Measurements from ENCODE around the gene ZNF469.

The ZNF469 gene

DNA sequence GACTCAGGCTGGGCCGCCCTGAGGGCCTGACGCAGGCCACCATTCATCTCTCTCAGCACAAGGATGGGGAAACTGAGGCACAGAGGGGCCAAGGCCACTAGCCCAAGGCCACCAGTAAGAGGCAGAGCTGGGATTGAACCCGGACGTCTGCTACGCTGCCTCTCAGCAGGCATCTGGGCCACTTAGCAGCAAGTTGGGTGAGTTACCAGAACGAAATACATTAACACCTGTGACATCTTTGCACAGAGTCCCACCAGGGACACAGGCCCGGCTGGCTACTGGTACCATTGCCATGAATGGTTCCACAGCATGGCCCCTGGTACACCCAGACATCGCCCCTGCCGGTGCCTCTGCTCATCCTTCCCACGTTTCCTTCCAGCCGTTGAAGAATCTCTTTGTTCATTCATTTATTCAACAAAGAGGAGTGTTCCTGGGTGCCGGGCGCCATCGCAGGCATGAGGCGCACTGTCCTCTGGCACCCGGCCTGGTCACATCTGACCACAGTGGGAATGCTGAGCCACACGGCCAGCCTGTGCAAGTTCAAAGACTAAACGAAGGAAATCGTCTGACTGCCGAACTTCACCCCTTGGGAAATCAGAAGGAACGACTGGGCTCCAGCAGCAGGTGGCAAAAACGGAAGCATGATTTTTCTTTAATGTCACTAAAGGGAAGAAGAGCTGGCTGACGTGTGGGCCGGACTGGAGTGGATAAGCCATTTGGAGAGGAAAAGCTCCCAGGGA is 7.4 kb upstream of the ZNF469 start:
- H3K4me3 ChIP-seq (ENCODE audit: low read depth, low read length) = no peak overlapping the region

DNA sequence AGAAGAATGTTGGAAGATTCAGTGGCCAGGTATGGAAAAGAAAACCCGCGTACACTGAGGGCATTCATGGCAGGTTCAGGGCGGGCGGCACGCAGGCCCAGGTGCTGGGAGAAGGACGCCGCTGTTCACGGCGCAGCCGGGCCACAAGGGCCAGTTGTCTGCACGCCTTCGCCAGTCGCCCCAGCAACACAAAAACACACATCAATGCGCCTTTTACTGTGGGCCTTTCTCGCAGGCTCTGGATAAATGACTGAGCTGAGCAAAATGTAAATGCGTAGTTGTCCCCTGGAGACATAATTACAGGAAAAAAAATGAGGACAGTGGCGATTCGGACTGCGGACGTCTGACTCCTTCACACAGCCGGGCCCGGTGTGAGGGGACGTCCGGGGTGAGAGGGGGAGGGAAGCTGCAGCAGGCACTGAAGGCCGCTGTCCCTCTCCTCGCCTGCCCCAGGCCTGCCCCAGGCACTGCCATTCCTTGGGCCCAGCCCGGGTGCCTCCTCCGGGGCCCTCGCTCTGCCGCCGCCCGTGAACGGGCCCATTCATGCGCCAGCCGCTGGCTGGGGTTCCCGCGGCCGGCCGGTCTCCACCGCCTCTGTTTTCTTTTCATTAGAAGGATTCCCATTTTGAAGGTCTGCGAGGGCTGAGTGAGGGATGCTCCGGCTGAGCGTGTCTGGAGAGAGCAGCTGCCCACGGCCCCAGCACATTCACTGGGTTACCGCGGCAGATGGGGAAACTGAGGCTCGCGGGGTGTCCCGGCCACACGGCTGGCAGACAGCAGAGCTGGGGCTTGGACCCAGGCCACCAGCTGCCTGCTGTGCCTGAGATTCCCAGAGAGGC is 6.5 kb upstream of the ZNF469 start:
- H3K4me3 ChIP-seq (ENCODE audit: low read depth, low read length) = no peak overlapping the region

DNA sequence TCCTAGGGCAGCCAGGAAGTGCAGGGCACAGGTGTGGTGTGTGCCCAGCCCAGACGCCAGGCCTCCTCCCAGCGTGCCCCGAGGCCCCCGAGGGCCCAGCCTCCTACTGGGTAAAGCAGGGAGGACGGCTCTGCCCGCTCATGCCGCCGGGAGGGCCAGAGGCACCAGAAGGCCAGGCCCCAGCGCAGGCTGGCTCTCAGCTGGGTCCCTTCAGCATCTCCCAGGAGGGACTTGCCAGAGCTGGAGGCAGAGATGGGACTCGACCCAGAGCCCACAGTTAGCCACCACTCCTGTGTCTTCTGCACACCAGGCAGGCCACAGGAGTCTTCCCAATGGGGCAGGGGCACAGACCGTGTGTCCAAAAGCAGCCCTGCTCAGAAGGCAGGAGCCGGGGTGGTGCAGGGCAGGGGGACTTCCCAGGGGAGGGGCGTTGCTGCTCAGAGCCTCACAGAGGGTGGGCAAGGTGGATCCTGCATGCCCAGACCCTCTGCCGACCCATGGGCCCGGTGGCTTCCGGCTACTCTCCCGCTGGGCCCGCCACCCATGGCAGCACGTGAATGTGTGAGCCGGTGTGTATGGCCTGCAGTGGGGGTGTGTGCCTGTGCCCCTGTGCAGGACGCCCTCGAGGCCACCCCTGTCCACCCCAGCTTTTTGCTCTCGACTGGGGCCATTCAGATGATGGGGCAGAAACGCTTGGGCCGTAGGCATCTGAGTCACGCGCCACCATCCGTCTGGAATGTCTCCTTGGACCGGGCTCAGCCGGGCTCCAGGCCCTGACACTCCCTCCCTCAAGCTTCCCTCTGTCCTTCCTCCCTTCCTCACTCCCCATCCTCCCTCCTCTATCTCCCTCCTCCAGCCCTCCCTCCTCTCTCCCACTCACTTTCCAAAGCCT is 5.7 kb upstream of the ZNF469 start:
- H3K4me3 ChIP-seq (ENCODE audit: low read depth, low read length) = no peak overlapping the region

DNA sequence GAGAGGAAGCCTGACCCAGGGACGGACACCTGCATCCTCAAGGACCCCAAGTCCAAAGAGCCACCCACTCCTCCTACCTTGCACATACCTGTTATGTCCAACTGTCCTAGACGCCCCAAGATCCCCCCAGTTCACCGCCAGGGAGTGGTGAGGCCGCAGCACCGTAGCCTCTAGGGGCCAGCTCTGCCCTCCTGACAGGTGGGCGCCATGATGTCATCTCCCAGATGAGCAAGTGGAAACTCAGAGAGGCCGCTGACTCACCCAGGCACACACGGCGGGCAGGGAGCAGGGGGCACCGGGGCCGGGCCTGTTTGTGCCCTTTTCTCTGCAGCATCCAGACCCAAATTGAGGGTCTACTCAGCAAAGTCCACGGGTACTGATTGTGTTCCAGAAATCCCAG is 4.8 kb upstream of the ZNF469 start:
- H3K4me3 ChIP-seq (ENCODE audit: low read depth, low read length) = no peak overlapping the region

- H3K4me3 ChIP-seq (ENCODE audit: low read depth, low read length) = no peak overlapping the region
Measured at GRCh38 chr16:88378401-88378800, 4.4 kb upstream of the ZNF469 start.

- no peak overlapping the region for H3K4me3 ChIP-seq (ENCODE audit: low read depth, low read length)
Measured at GRCh38 chr16:88378836-88379693, 3.7 kb upstream of the ZNF469 start.

DNA sequence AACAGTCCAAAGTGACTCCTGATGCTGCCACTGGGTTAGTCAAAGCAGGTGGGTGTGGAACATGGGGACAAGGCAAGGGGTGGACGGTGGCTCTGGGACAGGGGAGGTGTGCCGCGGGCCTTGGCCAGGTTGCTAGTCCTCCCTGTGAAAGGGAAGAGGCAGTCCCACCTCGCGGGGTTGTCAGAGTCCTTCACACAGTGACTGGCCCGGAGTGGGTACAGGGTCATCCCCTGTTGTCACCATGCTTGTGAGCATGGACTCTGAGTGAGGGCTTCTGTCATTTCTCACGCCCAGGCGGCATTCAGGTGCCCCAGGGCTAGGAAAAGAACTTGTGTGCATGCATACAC is 3.1 kb upstream of the ZNF469 start:
- no peak overlapping the region for H3K4me3 ChIP-seq (ENCODE audit: low read depth, low read length)

- no peak overlapping the region for H3K4me3 ChIP-seq (ENCODE audit: low read depth, low read length)
Measured at GRCh38 chr16:88380099-88380498, 2.7 kb upstream of the ZNF469 start.

GRCh38 chr16:88380619-88381018 is 2.1 kb upstream of the ZNF469 start:
- H3K4me3 ChIP-seq (ENCODE audit: low read depth, low read length) = no peak overlapping the region

DNA sequence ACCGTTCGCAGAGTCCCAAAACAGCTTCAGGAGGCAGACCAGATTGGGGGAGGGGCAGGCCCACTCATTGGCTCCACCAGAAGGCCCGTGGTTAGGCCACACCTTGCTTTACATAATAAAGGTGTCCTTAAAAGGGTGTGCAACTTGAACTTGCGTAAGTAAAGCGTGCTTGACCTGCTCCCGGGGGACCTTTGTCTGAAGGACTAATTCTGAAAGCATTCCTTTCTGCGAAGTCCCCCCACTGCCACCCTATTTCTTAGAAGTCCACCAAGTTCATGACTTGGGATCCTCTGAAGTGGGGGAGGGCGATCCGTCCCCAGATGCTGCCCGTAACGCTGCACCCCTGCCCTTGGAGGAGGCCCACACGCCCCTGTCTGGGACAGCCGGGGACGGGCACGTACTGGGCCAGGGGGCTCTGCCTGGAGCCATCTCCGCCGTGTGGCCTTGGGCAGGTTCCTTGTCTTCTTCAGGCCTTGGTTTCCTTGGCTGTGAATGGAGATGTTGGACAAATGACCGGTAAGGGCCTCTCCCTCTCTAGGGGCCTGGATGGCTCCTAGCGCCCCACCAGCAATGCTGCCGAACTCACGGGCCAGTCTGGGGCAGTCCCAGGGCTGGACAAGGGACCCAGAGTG is 823 bp upstream of the ZNF469 start:
- no peak overlapping the region for H3K4me3 ChIP-seq (ENCODE audit: low read depth, low read length)

DNA sequence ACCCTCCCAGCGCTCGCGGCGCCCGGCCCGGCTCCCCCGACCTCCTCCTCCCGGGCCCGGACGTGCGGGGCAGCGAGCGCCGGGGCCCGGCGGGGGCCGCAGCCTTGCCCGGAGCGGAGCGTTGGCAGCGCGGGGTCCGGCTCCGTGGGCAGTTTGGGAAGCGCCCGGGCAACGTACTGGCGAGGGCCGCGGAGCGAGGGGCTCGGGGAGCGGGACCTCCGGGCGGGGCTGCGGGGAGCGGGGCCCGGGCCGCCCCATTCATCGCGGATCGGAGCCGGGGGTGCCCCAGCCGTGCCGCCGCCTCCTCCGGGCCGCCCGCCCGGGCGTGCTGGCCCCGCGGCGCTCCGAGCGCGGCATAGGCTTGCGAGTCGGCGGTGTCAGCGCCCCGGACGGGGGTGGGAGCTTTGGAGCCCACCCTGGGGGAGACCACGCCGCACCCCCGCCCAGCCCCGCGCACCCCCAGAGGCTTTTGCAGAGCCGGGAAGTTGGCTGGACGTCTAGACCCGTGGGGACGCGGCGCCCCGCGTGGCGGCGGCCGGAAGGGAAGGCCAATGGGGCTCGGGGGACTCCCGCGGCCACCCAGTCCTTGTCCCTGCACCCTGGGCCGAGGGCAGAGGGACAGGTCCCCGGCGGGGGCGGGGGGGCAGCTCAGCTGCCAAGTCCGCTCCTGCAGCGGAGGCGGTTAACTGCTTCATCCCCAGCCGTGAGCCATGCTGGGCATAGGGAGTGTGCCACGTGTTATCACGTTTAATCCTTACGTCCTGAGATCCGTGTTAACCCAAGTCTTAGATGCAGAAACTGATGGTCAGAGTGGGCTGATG is 852 bp downstream of the ZNF469 start:
- H3K4me3 ChIP-seq (ENCODE audit: low read depth, low read length) = peak overlapping the region; percentile 13

DNA sequence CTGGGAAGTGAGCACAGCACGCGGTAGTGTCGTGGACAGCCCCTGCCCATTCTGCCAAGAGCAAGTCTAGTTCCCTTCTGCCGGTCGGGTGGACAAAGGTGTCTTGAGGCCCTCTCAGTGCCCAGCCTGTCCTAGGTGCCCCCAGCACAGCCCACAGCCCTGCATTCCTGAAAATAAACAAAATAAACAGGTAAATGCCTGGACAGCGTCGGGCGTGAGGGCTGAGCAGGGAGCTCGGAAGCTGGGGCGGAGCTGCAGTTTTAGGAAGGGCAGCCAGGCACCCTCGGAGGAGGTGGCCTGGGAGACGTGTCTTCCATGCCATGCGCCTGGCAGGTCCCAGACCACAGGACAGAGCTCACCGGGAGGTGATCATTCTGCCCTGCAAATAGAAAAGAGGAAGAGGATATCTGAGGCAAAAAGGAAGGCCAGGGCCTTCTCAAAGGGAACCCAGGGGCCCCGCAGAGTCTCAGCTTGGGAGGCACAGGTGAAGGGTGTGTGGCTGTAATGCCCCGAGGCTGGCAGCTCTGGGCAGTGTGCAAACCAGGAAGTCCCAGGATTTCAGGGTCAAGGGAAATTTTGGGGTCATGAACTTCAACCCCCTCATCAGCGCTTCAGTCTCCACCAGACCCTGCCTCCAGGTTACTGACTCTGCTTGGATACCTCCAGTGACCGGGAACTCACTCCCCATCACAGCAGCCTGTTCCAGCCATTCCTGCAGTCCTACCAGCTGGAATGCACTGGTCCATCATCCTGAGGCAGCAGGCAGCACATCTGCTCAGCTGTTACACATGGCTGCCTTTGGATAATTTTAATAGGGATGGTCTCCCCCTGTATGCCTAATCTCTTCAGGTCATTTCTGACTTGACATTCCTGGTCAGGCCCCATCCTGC is 1.7 kb downstream of the ZNF469 start:
- H3K4me3 ChIP-seq (ENCODE audit: low read depth, low read length) = no peak overlapping the region

- no peak overlapping the region for H3K4me3 ChIP-seq (ENCODE audit: low read depth, low read length)
Measured at GRCh38 chr16:88385112-88385594, 2.4 kb downstream of the ZNF469 start.

GRCh38 chr16:88385831-88386815 is 3.4 kb downstream of the ZNF469 start:
- H3K4me3 ChIP-seq (ENCODE audit: low read depth, low read length) = no peak overlapping the region

DNA sequence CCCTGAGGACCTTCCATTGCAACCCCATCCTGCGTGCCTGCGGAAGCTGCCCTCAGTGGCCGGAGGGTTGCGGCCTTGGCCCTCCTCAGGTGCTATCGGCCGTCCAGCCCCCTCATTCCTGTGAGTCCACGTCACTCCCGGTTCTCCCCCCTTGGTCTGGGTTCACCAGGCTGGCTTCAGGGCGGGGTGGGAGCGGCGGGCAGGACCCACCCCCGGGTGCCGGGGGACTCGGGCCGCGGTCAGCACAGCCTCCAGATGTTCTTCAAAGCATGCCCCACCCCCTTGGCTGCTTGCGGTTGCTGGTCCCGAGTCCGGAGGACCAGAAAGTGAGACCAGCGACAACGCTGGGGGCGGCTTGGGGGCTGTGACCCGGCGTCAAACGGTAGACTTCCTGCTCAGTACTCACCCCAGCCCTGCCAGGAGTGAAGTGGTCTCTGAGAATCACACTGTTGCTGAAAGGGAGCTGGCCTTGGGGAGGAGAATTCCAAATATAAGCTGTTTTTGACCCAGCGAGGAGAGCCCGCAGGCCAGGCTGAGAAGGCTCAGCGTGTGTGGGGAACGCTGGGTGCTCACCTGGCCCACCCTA is 4.5 kb downstream of the ZNF469 start:
- no peak overlapping the region for H3K4me3 ChIP-seq (ENCODE audit: low read depth, low read length)

DNA sequence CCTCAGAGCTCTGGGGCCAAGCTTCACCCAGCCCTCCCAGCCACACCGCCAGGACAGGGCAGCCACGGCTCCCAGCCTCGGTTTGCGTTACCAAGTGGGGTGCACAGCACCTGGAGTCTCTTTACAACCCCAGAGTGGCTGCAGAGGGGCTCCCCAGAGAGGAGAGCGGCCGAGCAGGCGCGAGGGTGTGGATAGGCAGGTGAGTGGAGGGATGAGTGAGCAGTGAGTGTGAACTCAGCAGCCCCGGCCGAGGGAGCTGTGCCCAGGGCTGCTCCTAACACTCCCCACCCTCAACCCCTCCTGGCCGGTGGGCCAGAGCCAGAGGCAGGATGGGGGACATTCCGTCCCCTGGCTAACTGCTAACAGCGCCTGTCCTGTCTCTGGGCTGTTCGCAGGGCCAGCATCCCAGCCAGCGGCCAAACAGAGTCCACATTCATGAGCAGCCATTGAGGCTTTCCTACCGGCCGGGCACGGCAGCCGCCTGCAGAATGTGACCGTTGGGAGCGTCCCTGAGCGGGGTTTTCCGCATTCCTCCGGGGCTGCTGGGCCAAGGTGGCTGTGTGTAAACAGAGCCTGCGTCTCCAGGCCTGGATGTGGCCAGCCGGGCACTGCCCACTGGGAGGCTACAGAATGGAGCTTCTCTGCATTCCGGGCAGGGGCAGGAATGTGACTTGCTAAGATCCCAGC is 5.3 kb downstream of the ZNF469 start:
- no peak overlapping the region for H3K4me3 ChIP-seq (ENCODE audit: low read depth, low read length)
